ENCODE data around the gene CPT1C.
A peak's percentile ranks its signal among the peaks of the same experiment; 100 is the strongest.

The CPT1C gene

DNA sequence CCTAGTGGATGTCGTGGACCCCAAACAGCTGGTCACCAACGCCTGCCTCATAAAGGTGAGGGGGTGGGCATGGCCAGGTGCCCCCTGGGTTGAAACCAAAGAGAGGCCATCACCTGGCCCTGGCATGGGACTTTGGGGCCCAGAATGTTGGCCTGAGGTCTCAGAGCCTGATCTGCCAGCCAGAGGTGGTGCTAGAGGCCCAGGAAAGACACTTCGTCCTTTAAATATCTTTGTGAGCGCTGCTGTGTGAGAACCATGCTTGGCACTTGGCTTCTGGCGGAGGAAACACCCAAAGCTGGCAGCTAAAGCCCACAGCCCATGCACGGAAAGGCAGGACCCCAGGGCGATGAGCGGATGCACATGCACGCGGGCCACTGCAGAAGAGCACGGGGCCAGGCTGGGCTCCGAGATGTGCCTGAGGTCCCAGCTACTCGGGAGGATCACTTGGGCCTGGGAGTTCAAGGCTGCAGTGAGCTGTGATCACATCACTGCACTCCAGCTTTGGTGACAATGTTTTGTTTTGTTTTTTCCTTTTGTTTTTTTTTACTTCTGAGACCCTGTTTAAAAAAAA, 5.8 kb upstream of the CPT1C start:
- H3K4me1 Mint-ChIP-seq (ENCODE audit: low read depth): peaks cover 28% of the 10 kb centered on the region
- no peaks in the 10 kb centered on the region for H3K27me3 Mint-ChIP-seq
- H3K4me3 Mint-ChIP-seq: no peak overlapping the region
- no peaks in the 10 kb centered on the region for H3K36me3 Mint-ChIP-seq
- no peaks in the 10 kb centered on the region for H3K9me3 Mint-ChIP-seq (ENCODE audit: low read depth)
- no peak overlapping the region for H3K27ac Mint-ChIP-seq

DNA sequence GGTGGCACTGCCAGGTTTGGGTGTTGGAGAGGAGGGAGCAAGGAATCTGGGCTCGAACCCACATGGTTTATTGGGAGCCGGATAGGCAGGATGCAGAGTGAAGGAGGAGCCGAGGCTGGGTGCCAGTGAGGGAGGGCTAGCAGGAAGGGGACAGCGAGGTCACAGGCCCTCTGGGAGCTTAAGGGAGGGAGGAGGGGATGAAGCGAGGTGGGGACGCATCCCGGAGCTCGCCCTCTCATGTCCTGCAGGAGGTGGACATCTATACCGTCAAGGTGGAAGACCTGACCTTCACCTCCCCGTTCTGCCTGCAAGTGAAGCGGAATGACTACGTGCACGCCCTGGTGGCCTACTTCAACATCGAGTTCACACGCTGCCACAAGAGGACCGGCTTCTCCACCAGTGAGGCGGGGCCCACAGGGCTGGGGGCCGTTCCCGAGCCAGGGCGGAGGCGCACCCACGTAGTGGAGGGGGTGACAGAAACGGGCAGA, 5.0 kb upstream of the CPT1C start:
- peaks cover 29% of the 10 kb centered on the region for H3K4me1 Mint-ChIP-seq (ENCODE audit: low read depth)
- no peak overlapping the region for H3K4me3 Mint-ChIP-seq
- no peaks in the 10 kb centered on the region for H3K9me3 Mint-ChIP-seq (ENCODE audit: low read depth)
- no peaks in the 10 kb centered on the region for H3K36me3 Mint-ChIP-seq
- H3K27ac Mint-ChIP-seq: no peak overlapping the region
- H3K27me3 Mint-ChIP-seq: no peaks in the 10 kb centered on the region

DNA sequence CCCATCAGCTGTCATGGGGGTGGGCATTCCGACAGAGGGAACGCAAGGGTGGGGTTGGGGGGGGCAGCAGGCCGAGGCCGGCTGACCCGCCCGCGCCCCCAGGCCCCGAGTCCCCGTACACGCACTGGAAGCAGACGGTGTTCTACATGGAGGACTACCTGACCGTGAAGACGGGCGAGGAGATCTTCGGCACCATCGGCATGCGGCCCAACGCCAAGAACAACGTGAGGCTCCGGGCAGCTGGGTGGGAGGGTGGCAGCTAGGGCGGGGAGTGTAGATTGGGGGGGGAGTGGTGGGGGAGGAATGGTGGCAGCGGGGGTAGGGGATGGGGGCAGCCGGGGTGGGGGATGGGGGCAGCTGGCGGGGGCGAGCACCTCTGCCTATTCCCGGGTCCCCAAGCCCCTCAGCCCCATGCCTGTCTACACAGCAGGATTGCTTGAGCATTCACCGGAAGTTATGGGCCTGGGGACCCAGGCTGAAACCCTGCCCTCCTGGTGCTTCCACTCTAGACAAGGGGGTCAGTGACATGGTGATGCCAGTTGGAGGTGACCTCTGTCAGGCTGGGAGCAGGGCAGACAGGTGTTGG, 4.3 kb upstream of the CPT1C start:
- H3K4me1 Mint-ChIP-seq (ENCODE audit: low read depth): peaks cover 31% of the 10 kb centered on the region
- H3K36me3 Mint-ChIP-seq: no peaks in the 10 kb centered on the region
- no peak overlapping the region for H3K27ac Mint-ChIP-seq
- H3K27me3 Mint-ChIP-seq: no peaks in the 10 kb centered on the region
- no peak overlapping the region for H3K4me3 Mint-ChIP-seq
- no peaks in the 10 kb centered on the region for H3K9me3 Mint-ChIP-seq (ENCODE audit: low read depth)

DNA sequence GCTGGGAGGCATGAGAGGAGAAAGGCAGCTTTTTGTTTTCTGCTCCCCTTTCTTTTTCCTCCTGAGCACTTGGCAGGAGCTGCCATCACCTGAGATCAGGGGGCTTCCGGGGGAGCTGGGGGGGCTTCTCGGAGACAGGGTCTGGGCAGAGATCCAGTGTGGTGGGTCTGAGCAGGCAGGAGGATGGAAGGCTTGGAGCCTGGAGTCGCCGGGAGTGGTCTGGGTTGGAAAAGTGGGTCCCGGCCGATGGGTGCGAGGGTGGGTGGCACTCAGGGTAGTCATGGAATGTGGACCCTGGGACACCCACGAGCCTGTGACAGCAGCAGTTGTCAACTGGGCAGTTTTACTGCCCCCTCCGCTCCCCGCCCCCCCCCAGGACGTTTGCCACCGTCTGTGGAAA, 3.8 kb upstream of the CPT1C start:
- H3K27ac Mint-ChIP-seq: no peak overlapping the region
- H3K4me3 Mint-ChIP-seq: no peak overlapping the region
- no peaks in the 10 kb centered on the region for H3K36me3 Mint-ChIP-seq
- no peaks in the 10 kb centered on the region for H3K27me3 Mint-ChIP-seq
- peaks cover 32% of the 10 kb centered on the region for H3K4me1 Mint-ChIP-seq (ENCODE audit: low read depth)
- no peaks in the 10 kb centered on the region for H3K9me3 Mint-ChIP-seq (ENCODE audit: low read depth)

DNA sequence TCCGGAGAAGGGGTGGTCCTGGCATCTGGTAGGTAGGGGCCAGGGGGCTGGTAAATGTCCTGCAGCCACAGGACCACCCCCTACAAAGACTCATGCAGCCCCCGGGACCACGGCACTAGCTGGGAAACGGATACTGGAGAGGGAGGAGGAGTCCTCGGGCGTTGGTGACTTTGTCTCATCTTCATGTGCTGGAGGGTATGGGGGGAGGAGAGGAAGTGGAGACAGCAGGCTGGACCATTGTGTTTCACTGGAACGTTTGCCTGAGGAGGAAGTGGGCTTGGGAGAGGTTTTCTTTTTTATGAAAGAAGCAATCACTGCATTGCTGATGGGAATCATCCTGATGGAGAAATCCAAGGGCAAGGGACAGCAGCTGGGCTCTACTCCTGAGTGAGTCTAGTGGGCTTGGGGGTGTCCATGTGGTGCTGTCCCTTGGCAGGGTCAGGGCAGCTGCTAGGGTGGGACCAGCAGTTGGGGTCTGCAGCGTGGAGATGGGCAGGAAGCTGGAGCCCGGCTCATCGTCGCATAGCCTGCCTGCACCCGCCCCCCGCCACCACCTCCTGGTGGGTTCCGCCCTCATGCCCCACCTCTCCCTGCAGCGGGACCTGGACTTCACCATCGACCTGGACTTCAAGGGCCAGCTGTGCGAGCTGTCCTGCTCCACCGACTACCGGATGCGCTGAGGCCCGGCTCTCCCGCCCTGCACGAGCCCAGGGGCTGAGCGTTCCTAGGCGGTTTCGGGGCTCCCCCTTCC, 3.2 kb upstream of the CPT1C start:
- H3K4me3 Mint-ChIP-seq: no peak overlapping the region
- peaks cover 33% of the 10 kb centered on the region for H3K4me1 Mint-ChIP-seq (ENCODE audit: low read depth)
- H3K36me3 Mint-ChIP-seq: no peaks in the 10 kb centered on the region
- peak overlapping the region; percentile 41 for H3K27ac Mint-ChIP-seq
- H3K9me3 Mint-ChIP-seq (ENCODE audit: low read depth): no peaks in the 10 kb centered on the region
- no peaks in the 10 kb centered on the region for H3K27me3 Mint-ChIP-seq

DNA sequence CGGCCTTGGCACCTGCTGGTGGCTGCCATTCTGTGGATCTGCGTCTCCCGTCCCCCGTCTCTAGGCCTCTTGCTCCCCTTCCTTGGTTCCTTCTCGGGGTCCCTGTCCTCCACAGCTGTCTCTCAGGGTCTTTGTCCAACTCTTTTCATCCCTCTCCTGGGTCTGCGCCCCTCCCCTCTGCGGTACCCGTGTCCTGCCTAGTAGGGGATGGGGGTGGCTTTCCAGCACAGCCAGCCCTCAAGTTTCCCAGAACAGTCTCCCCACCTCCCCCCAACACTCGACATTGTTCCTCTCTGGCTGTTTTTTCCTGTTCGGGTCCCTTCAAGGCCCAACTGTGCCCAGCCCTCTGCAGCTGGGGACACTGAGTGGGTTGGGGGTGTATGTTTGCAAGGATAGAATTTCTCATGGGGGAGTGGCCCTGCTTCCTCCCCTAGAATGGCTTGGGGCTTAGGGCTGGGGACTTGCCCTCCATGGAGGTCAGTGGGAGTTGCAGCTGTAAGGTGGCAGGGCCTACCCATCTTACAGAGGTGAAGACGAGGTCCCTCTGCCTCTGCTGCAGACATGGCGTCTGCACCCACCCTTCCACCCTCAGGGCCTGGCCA, 2.3 kb upstream of the CPT1C start:
- peaks cover 33% of the 10 kb centered on the region for H3K4me1 Mint-ChIP-seq (ENCODE audit: low read depth)
- H3K9me3 Mint-ChIP-seq (ENCODE audit: low read depth): no peaks in the 10 kb centered on the region
- peak overlapping the region; percentile 72 for H3K27ac Mint-ChIP-seq
- H3K4me3 Mint-ChIP-seq: no peak overlapping the region
- H3K27me3 Mint-ChIP-seq: no peaks in the 10 kb centered on the region
- no peaks in the 10 kb centered on the region for H3K36me3 Mint-ChIP-seq

DNA sequence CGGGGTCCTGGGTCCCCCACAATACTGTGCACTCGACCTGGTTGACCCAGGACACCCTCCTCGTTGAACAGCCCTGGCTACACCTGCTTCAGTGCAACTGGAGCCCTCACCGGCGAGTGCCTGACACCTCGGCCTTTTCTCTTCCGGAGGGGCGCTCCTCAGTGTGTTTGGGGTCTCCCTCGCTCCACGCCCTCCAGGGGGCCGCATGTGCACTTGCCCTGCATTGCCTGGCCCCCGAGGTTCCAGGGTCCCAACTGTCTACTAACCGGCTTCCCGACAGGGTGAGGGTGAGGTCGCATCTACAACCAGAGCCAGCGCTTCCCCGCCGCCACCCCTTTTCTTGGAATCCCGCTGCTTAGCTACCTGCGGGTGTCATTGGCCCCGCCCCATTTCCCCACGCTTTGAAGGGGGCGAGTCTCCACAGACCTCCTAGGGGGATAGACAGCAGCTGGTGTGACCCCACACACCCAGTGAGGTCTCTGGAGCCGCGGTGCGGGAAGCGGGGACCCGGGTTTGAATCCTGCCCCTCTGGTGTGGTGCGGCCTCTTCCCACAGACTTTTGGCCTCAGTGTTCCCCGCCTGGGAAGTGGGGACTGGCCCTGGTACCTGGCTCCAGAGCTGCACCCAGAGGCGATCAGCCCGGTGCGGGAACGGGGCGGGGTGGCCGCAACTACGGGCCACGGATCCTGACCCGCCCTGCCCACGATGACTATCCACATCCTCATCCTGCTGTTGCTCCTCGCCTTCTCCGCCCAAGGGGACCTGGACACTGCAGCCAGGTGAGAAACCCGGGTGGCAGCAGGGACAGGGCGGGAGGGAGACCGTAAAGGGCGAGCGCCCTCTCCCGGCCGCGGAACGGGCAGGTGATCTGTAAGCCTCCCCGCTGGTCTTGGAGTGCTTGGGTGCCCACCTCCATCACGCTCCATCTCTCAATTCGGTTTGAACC, 1.5 kb upstream of the CPT1C start, which contains the start of gene ADM5:
ADM5 (plus strand) TSS at position 462 of the 946 bp plus-strand sequence; CDS start at position 706, 244 bp downstream.
- H3K27me3 Mint-ChIP-seq: peaks cover 2% of the 10 kb centered on the region
- no peaks in the 10 kb centered on the region for H3K9me3 Mint-ChIP-seq (ENCODE audit: low read depth)
- no peaks in the 10 kb centered on the region for H3K36me3 Mint-ChIP-seq
- peak within 1 kb of the TSS; percentile 72 for H3K27ac Mint-ChIP-seq
- H3K4me1 Mint-ChIP-seq (ENCODE audit: low read depth): peaks cover 32% of the 10 kb centered on the region
- H3K4me3 Mint-ChIP-seq: peak within 1 kb of the TSS; percentile 87

DNA sequence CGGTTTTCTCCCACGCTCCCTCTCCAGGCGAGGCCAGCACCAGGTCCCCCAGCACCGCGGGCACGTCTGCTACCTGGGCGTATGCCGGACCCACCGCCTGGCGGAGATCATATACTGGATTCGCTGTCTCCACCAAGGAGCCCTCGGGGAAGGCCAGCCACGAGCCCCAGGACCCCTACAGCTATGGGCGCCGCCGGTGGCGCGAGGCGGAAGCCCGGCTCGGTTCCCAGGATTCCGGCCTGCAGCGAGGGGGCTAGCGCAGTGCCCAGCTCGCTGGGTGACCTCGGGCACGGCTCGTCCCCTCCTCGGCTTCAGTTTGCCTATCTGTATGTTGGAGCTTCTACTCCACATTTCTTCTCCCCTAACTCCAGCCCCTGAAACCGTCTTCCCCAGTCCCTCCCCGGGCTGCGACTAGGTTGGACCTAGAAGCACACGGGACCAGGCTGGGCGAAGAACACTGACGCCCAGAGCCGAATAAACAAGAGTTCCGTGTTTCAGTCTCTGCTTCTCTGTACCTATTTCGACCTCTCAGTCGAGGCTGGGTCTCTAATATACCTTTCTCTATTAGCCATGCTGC, 749 bp upstream of the CPT1C start:
- Mint-ChIP-seq H3K27me3 (peaks cover 2% of the 10 kb centered on the region), H3K4me1 (ENCODE audit: low read depth) (peaks cover 32% of the 10 kb centered on the region), H3K36me3 (no peaks in the 10 kb centered on the region), H3K27ac (no peak overlapping the region), H3K9me3 (ENCODE audit: low read depth) (no peaks in the 10 kb centered on the region), H3K4me3 (peak overlapping the region; percentile 87)

DNA sequence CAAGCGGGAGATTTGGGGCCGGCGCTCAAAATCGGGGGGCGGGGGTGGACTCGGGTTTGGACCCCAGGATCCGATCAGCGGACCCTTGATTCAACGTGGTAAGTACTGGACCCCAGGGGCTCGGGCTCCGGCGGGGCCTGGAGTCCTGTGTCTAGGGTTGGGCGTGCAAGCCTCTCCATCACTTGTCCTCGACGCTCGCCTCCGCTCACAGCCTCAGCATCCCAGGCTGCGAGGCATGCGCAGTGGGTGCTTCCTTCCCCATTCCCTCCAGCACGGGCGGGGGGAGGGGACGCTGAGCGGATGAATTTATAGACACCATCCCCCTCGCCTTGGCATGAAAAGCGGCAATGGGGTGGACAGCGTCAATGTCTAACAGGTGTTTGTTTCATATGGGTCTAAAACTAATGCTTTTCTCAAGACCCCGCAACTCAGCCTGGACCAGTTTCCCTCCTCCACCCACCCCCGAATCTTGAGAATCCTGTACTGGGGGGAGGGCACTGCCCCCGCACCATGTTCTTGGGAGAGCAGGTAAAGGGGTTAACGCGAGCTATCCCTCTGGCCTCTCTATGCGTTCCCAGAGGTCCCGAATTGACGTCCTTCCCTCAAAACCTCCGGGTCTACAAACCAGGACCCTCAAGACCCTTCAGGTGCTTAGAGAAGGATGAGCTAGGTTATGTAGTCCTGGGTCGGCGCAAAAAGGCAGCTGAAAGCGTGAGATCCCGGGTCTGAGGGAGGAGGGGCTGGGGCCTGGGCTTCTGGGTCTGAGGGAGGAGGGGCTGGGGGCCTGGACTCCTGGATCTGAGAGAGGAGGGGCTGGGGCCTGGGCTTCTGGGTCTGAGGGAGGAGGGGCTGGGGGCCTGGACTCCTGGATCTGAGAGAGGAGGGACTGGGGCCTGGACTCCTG, 579 bp downstream of the CPT1C start:
- Mint-ChIP-seq H3K27me3 (peaks cover 2% of the 10 kb centered on the region), H3K27ac (no peak overlapping the region), H3K4me3 (peak overlapping the region; percentile 87), H3K4me1 (ENCODE audit: low read depth) (peaks cover 28% of the 10 kb centered on the region), H3K36me3 (no peaks in the 10 kb centered on the region), H3K9me3 (ENCODE audit: low read depth) (no peaks in the 10 kb centered on the region)

DNA sequence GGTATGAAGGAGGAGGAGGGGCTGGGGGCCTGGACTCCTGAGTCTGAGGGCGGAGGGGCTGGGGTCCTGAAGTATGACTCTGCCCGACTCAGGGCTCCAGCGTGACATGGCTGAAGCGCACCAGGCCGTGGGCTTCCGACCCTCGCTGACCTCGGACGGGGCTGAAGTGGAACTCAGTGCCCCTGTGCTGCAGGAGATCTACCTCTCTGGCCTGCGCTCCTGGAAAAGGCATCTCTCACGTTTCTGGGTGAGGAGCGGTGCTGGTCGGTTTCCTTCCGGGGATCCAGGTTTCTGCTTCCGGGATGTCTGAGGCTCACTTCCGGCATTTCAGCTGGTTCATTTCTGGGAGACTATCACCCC, 1.2 kb downstream of the CPT1C start:
- H3K36me3 Mint-ChIP-seq: no peaks in the 10 kb centered on the region

DNA sequence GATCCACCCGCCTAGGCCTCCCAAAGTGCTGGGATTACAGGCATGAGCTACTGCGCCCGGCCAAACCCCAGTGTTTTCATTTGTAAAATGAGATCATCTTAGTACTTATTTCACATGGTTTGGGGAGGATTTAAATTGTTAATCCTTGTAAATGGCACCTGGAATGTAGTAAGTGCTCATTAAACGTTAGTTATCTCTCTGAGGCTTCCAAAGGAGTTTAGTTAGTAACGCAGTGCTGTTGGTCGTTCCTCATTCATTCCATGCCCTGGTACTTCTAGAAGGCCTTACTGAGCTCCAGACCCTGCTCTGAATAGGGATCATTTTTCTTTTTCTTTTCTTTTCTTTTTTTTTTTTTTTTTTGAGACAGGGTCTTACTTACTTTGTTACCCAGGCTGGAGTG, 5.2 kb downstream of the CPT1C start:
- peaks cover 6% of the 10 kb centered on the region for H3K4me1 Mint-ChIP-seq (ENCODE audit: low read depth)
- H3K9me3 Mint-ChIP-seq (ENCODE audit: low read depth): no peaks in the 10 kb centered on the region
- H3K27me3 Mint-ChIP-seq: peaks cover 2% of the 10 kb centered on the region
- H3K36me3 Mint-ChIP-seq: no peaks in the 10 kb centered on the region
- no peak overlapping the region for H3K4me3 Mint-ChIP-seq
- no peak overlapping the region for H3K27ac Mint-ChIP-seq

More for the DNA sequence above, 1.2 kb downstream of the CPT1C start:
- peak overlapping the region; percentile 20 for H3K4me3 Mint-ChIP-seq
- no peaks in the 10 kb centered on the region for H3K9me3 Mint-ChIP-seq (ENCODE audit: low read depth)
- peaks cover 28% of the 10 kb centered on the region for H3K4me1 Mint-ChIP-seq (ENCODE audit: low read depth)
- peaks cover 2% of the 10 kb centered on the region for H3K27me3 Mint-ChIP-seq
- H3K27ac Mint-ChIP-seq: no peak overlapping the region

DNA sequence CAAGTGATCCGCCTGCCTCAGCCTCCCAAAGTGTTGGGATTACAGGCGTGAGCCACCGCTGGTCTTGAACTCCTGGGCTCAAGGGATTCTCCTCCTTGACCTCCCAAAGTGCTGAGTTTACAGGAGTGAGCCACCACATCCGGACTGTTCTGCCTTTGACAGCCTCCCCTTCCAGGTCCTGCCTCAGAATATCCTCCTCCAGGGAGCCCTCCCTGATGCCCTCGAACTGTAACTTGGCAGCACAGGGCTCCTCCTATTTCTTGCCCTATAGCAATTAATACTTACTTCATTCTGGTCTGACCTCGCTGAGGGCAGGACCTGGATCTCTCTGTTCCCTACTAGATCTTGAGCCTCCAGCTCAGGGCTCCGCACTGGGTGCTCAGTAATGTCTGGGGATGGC, 5.9 kb downstream of the CPT1C start:
- Mint-ChIP-seq H3K27ac (no peak overlapping the region), H3K9me3 (ENCODE audit: low read depth) (no peaks in the 10 kb centered on the region), H3K4me1 (ENCODE audit: low read depth) (peaks cover 2% of the 10 kb centered on the region), H3K36me3 (no peaks in the 10 kb centered on the region), H3K4me3 (no peak overlapping the region), H3K27me3 (peaks cover 2% of the 10 kb centered on the region)

DNA sequence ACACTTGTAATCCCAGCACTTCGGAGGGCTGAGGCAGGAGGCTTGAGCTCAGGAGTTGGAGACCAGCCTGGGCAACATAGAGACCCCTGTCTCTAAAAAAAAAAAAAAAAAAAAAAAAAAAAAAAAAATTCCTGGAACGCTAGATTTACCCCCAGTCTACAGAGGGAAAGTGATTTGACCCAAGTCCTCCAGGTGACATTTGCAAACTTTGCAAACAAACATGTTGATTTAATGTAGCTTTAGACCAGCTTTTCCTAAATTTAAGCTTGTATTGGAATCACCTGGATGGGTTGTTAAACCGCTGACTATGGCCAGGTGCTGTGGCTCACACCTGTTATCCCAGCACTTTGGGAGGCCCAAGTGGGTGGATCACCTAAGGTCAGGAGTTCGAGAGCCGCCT, 8.4 kb downstream of the CPT1C start:
- no peak overlapping the region for H3K4me3 Mint-ChIP-seq
- no peaks in the 10 kb centered on the region for H3K9me3 Mint-ChIP-seq (ENCODE audit: low read depth)
- no peaks in the 10 kb centered on the region for H3K27me3 Mint-ChIP-seq
- no peak overlapping the region for H3K27ac Mint-ChIP-seq
- H3K4me1 Mint-ChIP-seq (ENCODE audit: low read depth): no peaks in the 10 kb centered on the region
- H3K36me3 Mint-ChIP-seq: no peaks in the 10 kb centered on the region
